ENCODE data around the gene MCF2L2. TPM values are rescaled to one million over a fixed set of nuclear protein-coding genes. Genes with fewer than 3 reads are reported as not detected.

MCF2L2 gene
- total and polyA plus RNA-seq, 3 donors from 2014 or later = 6.8 to 24.2 (median 14.6) TPM

DNA sequence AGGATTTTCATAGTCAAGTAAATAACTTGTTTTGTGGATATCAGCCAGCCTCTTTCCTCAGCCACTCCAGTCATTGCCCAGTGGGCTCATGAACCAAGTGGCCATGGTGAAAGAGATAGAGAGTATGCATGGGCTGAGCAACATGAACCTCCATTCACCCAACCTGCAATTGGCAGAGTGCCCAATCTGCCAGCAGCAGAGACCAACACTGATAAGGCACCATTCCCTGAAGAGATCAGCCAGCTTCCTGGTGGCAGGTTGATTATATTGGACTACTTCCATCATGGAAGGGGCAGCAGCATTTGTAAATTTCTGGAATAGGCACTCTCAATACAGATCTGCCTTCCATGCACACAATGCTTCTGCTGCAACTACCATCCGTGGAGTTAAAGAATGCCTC is 10.3 kb upstream of the MCF2L2 start:
- Histone ChIP-seq H3K27ac (no peak overlapping the region), H3K9me3 (no peaks in the 10 kb centered on the region), H3K4me1 (no peaks in the 10 kb centered on the region), H3K4me3 (no peak overlapping the region), H3K27me3 (no peaks in the 10 kb centered on the region), H3K36me3 (ENCODE audit: low read depth, missing control alignments) (no peaks in the 10 kb centered on the region)
- DNase-seq = no peak
- TF ChIP-seq, protein P1, sequence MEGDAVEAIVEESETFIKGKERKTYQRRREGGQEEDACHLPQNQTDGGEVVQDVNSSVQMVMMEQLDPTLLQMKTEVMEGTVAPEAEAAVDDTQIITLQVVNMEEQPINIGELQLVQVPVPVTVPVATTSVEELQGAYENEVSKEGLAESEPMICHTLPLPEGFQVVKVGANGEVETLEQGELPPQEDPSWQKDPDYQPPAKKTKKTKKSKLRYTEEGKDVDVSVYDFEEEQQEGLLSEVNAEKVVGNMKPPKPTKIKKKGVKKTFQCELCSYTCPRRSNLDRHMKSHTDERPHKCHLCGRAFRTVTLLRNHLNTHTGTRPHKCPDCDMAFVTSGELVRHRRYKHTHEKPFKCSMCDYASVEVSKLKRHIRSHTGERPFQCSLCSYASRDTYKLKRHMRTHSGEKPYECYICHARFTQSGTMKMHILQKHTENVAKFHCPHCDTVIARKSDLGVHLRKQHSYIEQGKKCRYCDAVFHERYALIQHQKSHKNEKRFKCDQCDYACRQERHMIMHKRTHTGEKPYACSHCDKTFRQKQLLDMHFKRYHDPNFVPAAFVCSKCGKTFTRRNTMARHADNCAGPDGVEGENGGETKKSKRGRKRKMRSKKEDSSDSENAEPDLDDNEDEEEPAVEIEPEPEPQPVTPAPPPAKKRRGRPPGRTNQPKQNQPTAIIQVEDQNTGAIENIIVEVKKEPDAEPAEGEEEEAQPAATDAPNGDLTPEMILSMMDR (IDR thresholded peaks at IDR 0.05) = no peak
- no peak for TF ChIP-seq POLR2A (IDR thresholded peaks at IDR 0.05)
- intact Hi-C loops (cut with DNase I; ENCODE audit: low total_unique reads) = no loop called here
- WGBS, 2 donors = 75 to 86% methylated on average over 1 of the region's 1 CpG

DNA sequence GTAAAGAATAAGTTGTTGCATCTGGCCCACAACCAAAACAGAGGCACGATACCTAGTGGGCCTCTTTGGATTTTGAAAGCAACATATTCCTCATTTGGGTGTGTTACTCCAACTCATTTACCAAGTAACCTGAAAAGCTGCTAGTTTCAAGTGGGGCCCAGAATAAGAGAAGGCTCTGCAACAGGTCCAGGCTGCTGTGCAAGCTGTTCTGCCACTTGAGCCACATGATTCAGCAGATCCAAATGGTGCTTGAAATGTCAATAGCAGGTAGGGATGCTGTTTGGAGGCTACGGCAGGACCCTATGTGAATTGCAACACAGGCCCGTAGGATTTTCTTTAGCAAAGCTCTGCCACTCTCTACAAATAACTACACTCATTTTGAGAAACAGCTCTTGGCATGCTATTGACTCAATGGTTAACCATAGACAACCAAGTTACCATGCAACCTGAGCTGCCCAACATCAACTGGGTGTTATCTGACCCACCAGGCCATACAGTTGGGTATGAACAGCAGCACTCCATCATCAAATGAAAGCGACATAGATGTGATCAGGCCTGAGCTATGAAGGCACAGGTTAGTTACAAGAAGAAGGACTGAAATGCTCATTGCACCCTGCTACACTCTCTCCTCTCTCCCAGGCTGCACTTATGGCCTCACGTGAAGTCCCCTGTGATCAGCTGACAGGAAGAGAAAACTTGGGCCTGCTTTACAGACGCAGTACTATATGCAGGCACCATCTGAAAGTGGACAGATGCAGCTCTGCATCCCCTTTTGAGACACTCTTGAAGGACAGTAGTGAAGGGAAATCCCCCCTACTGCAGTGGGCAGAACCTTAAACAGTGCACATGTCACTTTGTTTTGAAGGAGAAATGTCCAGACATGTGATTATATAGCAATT is 9.5 kb upstream of the MCF2L2 start:
- H3K36me3 ChIP-seq (ENCODE audit: low read depth, missing control alignments) = no peaks in the 10 kb centered on the region
- no peak for TF ChIP-seq POLR2A (IDR thresholded peaks at IDR 0.05)
- TF ChIP-seq, protein P1 (IDR thresholded peaks at IDR 0.05) = no peak
- no peak overlapping the region for H3K27ac ChIP-seq
- no peaks in the 10 kb centered on the region for H3K9me3 ChIP-seq
- H3K27me3 ChIP-seq = no peaks in the 10 kb centered on the region
- no peaks in the 10 kb centered on the region for H3K4me1 ChIP-seq
- DNase-seq = no peak
- no peak overlapping the region for H3K4me3 ChIP-seq
- WGBS, 2 donors = 83 to 96% methylated on average over 6 of the region's 6 CpGs
- intact Hi-C loops (cut with DNase I; ENCODE audit: low total_unique reads) = no loop called here

DNA sequence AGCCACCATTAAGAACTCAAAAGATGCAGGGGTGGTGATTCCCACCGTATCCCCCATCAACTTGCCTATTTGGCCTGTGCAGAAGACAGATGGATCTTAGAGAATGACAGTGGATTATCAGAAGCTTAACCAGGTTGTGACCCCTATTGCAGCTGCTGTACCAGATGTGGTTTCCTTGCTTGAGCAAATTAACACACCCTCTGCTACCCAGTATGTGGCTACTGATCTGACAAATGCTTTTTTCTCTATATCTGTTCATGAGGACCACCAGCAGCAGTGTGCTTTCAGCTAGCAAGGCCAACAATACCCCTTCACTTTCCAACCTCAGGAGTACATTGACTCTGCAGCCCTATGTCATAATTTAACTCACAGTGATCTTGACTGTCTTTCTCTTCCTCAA is 8.6 kb upstream of the MCF2L2 start:
- Histone ChIP-seq H3K27ac (no peak overlapping the region), H3K27me3 (no peaks in the 10 kb centered on the region), H3K36me3 (ENCODE audit: low read depth, missing control alignments) (no peaks in the 10 kb centered on the region), H3K9me3 (no peaks in the 10 kb centered on the region), H3K4me1 (no peaks in the 10 kb centered on the region), H3K4me3 (no peak overlapping the region)
- 50 to 52% methylated on average over 1 of the region's 1 CpG for WGBS, 2 donors
- intact Hi-C loops (cut with DNase I; ENCODE audit: low total_unique reads) = no loop called here
- no peak for DNase-seq
- TF ChIP-seq, protein P1 (IDR thresholded peaks at IDR 0.05) = no peak
- no peak for TF ChIP-seq POLR2A (IDR thresholded peaks at IDR 0.05)

DNA sequence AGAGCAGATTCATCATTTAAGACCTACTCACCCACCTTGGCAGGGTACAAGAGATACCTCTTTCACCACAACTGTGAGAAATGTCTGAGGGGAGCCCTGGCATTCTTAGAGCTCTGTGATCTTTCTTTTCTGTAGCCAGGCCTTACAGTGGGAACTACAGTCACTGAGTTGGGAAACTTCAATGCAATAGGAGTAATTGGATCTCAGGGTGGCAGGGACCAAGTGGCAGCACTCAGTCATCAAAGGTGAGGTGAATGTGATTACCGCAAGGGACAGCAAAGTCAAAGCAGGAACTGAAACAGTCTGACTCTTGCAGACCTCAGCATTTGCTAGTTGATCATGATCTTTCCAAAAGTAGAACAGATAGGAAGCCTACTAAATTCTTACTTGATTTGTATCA is 7.2 kb upstream of the MCF2L2 start:
- Histone ChIP-seq H3K27ac (no peak overlapping the region), H3K9me3 (no peaks in the 10 kb centered on the region), H3K36me3 (ENCODE audit: low read depth, missing control alignments) (no peaks in the 10 kb centered on the region), H3K4me3 (no peak overlapping the region), H3K27me3 (no peaks in the 10 kb centered on the region), H3K4me1 (no peaks in the 10 kb centered on the region)
- TF ChIP-seq, protein P1 (IDR thresholded peaks at IDR 0.05) = no peak
- no peak for DNase-seq
- 83 to 100% methylated on average over 1 of the region's 1 CpG for WGBS, 2 donors
- intact Hi-C loops (cut with DNase I; ENCODE audit: low total_unique reads) = no loop called here

DNA sequence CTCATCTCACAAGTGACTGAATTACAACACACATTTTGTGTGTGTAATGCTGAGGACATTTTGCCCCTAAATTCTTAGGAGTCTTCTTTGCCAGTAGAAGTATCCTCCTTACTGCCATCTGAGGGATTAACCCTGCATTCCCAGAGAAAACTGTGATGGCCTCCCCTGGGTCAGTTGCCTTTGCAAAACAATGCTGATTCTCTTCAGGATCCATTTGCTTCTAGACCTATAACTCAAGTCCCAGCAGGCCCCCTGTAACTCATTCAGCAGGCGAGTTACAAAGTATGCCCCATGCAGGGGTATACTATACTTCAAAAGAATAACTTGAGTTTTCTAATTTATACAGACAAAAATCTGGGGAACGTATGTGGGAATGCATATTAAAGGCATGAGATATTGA is 6.6 kb upstream of the MCF2L2 start:
- TF ChIP-seq, protein P1 (IDR thresholded peaks at IDR 0.05) = no peak
- no peak for TF ChIP-seq POLR2A (IDR thresholded peaks at IDR 0.05)
- Histone ChIP-seq H3K9me3 (no peaks in the 10 kb centered on the region), H3K4me3 (no peak overlapping the region), H3K4me1 (no peaks in the 10 kb centered on the region), H3K27ac (no peak overlapping the region), H3K27me3 (no peaks in the 10 kb centered on the region), H3K36me3 (ENCODE audit: low read depth, missing control alignments) (no peaks in the 10 kb centered on the region)
- intact Hi-C loops (cut with DNase I; ENCODE audit: low total_unique reads) = no loop called here
- WGBS, 2 donors = 91 to 92% methylated on average over 2 of the region's 2 CpGs
- no peak for DNase-seq
